MCF 10A (cell line): ENCODE measurements around the gene TBC1D7. TPM values are rescaled to one million over a fixed set of nuclear protein-coding genes. Genes with fewer than 3 reads are reported as not detected.

Source experiments
- BruUV-seq: library from RNA; stranded (reverse); fragments of 400-500 nt; replicated peaks from 2 replicates; lab custom pipeline; 2021; lab: Mats Ljungman, UMichigan
- CTCF ChIA-PET: fragments of 300-600 bp; sonication (Branson Sonifier 250); formaldehyde crosslinking; extraction: SDS; loops from one replicate; lab custom pipeline; 2021; ENCODE audit warnings: antibody characterized with exemption, inconsistent platforms; lab: Yijun Ruan, JAX
- POLR2A ChIA-PET: fragments of 300-600, 350-650 bp; sonication (Branson Sonifier 250); formaldehyde crosslinking; extraction: SDS; loops from one replicate; lab custom pipeline; 2020; ENCODE audit warnings: antibody characterized with exemption, inconsistent platforms; lab: Yijun Ruan, JAX
- DNase-seq: peaks from one replicate; pipeline ENCODE4 v3.0.0-alpha.2; 2018; ENCODE audit not compliant: unreplicated experiment
- H3K27ac Mint-ChIP-seq: one replicate; pipeline ENCODE4 v1.8.0; 2022; ENCODE audit warnings: mild to moderate bottlenecking, low read depth, mixed read lengths; ENCODE audit not compliant: unreplicated experiment
- H3K27me3 Mint-ChIP-seq: one replicate; pipeline ENCODE4 v1.8.0; 2022; ENCODE audit warnings: mixed read lengths; ENCODE audit not compliant: insufficient read depth, unreplicated experiment
- H3K36me3 Mint-ChIP-seq: one replicate; pipeline ENCODE4 v1.8.0; 2022; ENCODE audit warnings: mild to moderate bottlenecking, moderate library complexity, mixed read lengths; ENCODE audit not compliant: insufficient read depth, unreplicated experiment
- H3K4me1 Mint-ChIP-seq: one replicate; pipeline ENCODE4 v1.8.0; 2022; ENCODE audit warnings: mixed read lengths; ENCODE audit not compliant: insufficient read depth, unreplicated experiment
- H3K4me3 Mint-ChIP-seq: one replicate; pipeline ENCODE4 v1.8.0; 2022; ENCODE audit warnings: mild to moderate bottlenecking, moderate library complexity, mixed read lengths; ENCODE audit not compliant: unreplicated experiment
- H3K9me3 Mint-ChIP-seq: one replicate; pipeline ENCODE4 v1.8.0; 2022; ENCODE audit warnings: mixed read lengths; ENCODE audit not compliant: unreplicated experiment
- intact Hi-C: fragments of 100-400 bp; cut with micrococcal nuclease; formaldehyde crosslinking; loops from 2 replicates; pipeline ENCODE4 v1.14.1; 2022
- total RNA-seq: library from RNA; stranded (reverse); gene quantifications from 2 replicates; pipeline ENCODE4 v1.2.3, GENCODE V29; 2022
- TF ChIP-seq, protein P1 (sequence below): fragments of 200-600 bp; IDR thresholded peaks from one replicate; pipeline ENCODE4 v1.8.0; 2022; ENCODE audit warnings: antibody characterized with exemption, mild to moderate bottlenecking; ENCODE audit not compliant: unreplicated experiment

TBC1D7 gene
- total RNA-seq, 1 experiment from 2014 or later, result 19.5 TPM

DNA sequence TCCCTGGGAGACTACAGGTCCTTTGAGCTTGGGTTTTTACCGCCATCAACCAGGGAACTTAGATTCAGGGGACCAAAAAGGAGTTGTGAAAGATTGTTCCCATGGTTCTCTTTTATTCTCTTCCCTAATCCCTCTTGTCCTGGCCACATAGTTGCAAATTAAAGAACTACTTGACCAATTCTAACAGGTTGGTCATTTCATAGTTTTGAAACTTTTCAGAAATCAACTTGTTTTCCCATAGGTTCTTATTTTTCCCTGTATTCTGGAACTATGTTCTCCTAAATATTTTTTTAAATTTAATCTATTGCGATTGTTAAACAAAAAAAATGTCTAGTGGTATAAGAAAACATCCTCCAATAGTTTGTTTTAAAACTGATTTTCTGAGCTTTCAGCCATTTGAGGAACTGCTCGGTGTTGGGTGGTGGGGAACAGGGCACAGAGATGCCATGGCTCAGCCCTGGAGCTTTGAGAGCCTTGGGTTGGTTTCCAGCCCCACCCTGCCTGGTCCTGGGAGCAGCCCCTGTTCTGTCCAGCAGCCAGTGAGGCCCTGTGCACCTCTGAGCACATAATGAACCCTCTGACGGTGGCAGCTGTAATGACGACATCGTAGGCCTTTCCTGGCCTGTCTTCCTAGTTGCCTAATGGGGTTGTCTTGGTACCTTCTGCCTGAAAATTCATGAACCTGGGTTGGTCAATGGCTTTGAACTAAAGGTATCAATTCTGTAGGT is 53.5 kb downstream of the TBC1D7 start:
- Mint-ChIP-seq H3K9me3 (no peaks in the 10 kb centered on the region), H3K4me1 (peaks cover 1% of the 10 kb centered on the region), H3K27me3 (no peaks in the 10 kb centered on the region), H3K36me3 (peaks cover 2% of the 10 kb centered on the region), H3K4me3 (no peak overlapping the region), H3K27ac (no peak overlapping the region)
- POLR2A ChIA-PET, result interaction anchor here (0.7 kb wide), 1 partner anchor 404 kb away, joined by 3 read pairs; no protein-coding TSS in a partner anchor
- intact Hi-C loops, result no loop called here
- no peak for DNase-seq
- CTCF ChIA-PET, result interaction anchor here (0.6 kb wide), 1 partner anchor 389 kb away, joined by 3 read pairs; no protein-coding TSS in a partner anchor
- TF ChIP-seq, protein P1, sequence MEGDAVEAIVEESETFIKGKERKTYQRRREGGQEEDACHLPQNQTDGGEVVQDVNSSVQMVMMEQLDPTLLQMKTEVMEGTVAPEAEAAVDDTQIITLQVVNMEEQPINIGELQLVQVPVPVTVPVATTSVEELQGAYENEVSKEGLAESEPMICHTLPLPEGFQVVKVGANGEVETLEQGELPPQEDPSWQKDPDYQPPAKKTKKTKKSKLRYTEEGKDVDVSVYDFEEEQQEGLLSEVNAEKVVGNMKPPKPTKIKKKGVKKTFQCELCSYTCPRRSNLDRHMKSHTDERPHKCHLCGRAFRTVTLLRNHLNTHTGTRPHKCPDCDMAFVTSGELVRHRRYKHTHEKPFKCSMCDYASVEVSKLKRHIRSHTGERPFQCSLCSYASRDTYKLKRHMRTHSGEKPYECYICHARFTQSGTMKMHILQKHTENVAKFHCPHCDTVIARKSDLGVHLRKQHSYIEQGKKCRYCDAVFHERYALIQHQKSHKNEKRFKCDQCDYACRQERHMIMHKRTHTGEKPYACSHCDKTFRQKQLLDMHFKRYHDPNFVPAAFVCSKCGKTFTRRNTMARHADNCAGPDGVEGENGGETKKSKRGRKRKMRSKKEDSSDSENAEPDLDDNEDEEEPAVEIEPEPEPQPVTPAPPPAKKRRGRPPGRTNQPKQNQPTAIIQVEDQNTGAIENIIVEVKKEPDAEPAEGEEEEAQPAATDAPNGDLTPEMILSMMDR, result no peak
- BruUV-seq, result no TSS peak

DNA sequence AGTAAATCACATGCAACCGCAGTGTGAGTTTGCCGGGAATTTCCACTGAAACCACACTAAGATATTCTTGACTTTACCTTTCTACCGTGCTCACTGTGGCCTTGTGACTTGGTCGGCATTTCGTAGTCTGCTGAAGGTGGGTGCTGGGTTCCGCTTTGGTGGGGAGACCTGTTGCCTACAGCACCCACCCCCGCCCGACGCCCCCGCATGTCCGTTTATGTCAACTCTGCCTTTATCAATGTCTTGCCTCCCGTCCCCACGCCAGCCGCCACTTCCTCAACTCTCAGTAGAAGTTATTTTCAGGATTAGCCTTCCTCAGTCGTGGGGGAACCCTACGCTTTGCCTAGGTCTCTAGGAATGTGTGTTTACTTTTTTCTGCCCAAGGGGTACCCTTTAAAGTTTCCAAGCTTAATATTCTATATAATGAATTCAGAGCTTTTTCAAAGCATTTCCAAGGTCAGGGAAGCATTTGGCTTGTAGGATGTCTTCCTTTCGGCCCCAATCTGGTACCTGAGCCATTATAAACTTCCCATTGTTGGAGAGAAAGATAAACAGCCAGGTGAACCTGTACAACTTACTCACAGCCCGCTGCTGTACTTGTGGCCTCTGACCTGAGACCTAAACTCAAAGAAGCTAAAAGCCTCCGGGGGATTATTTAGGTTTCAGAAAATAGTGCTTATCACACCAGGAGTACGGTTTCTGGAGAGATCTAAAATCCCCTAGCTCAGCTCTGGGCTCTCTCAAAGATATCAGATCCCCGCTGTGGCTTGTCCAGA is 54.2 kb downstream of the TBC1D7 start:
- no peak for DNase-seq
- Mint-ChIP-seq H3K27me3 (no peaks in the 10 kb centered on the region), H3K4me3 (no peak overlapping the region), H3K4me1 (peaks cover 9% of the 10 kb centered on the region), H3K27ac (no peak overlapping the region), H3K9me3 (no peaks in the 10 kb centered on the region), H3K36me3 (peaks cover 5% of the 10 kb centered on the region)
- ChIA-PET CTCF (interaction anchor here (0.6 kb wide), 1 partner anchor 388 kb away, joined by 3 read pairs; no protein-coding TSS in a partner anchor), POLR2A (interaction anchor here (0.7 kb wide), 1 partner anchor 403 kb away, joined by 3 read pairs; no protein-coding TSS in a partner anchor)
- intact Hi-C loops, result no loop called here
- no TSS peak for BruUV-seq
- TF ChIP-seq, protein P1, result no peak

- Mint-ChIP-seq H3K4me1 (peaks cover 12% of the 10 kb centered on the region), H3K27ac (no peak overlapping the region), H3K27me3 (no peaks in the 10 kb centered on the region), H3K9me3 (no peaks in the 10 kb centered on the region), H3K36me3 (peaks cover 5% of the 10 kb centered on the region), H3K4me3 (no peak overlapping the region)
- ChIA-PET CTCF (no interaction called here), POLR2A (interaction anchor here (0.7 kb wide), 1 partner anchor 342 kb away, joined by 3 read pairs; no protein-coding TSS in a partner anchor)
- DNase-seq, result no peak
- intact Hi-C loops, result no loop called here
- TF ChIP-seq, protein P1, result no peak
- no TSS peak for BruUV-seq
These were observed 55.0 kb downstream of the TBC1D7 start for GRCh38 chr6:13273202-13273930.
